GM21447 (cell line): ENCODE data around the gene GLUD1.
"Not testable (repeated sequence)": the region's sequence is repeated elsewhere in the genome, so short reads cannot be mapped to it uniquely, and the experiment has no call there.

Source experiments
- ATAC-seq: cut with Tn5 transposase; IDR thresholded peaks from one replicate; pipeline ENCODE4 v1.9.1; 2021; ENCODE audit not compliant: unreplicated experiment

GLUD1 gene

GRCh38 chr10:87053111-87053510 is 41.5 kb downstream of the GLUD1 start:
- ATAC-seq: no peak

- ATAC-seq: no peak
These were observed 49.2 kb downstream of the GLUD1 start for GRCh38 chr10:87045434-87045938.

- not testable (repeated sequence) for ATAC-seq
These were observed 51.1 kb downstream of the GLUD1 start for GRCh38 chr10:87043579-87043978.

- ATAC-seq: no peak
These were observed 55.9 kb downstream of the GLUD1 start for GRCh38 chr10:87038786-87039185.

- ATAC-seq: no peak
These were observed 56.3 kb downstream of the GLUD1 start for GRCh38 chr10:87038286-87038717.

- no peak for ATAC-seq
These were observed 58.0 kb downstream of the GLUD1 start for GRCh38 chr10:87036623-87037022.

- ATAC-seq: no peak
These were observed 63.6 kb downstream of the GLUD1 start for GRCh38 chr10:87030912-87031635.

GRCh38 chr10:87030419-87030818 is 64.2 kb downstream of the GLUD1 start:
- ATAC-seq: not testable (repeated sequence)

GRCh38 chr10:87026747-87027508 is 67.7 kb downstream of the GLUD1 start:
- not testable (repeated sequence) for ATAC-seq

GRCh38 chr10:87025285-87025958 is 69.2 kb downstream of the GLUD1 start:
- ATAC-seq: not testable (repeated sequence)

- ATAC-seq: not testable (repeated sequence)
These were observed 74.6 kb downstream of the GLUD1 start, which contains the start of gene FAM25A for GRCh38 chr10:87020056-87020455. FAM25A (plus strand) TSS chr10:87020294; CDS start chr10:87020325, 31 bp downstream.

GRCh38 chr10:87019504-87019903 is 75.1 kb downstream of the GLUD1 start:
- not testable (repeated sequence) for ATAC-seq

- ATAC-seq: not testable (repeated sequence)
These were observed 75.6 kb downstream of the GLUD1 start for GRCh38 chr10:87019066-87019465.

- ATAC-seq: not testable (repeated sequence)
These were observed 76.5 kb downstream of the GLUD1 start for GRCh38 chr10:87018127-87018526.

GRCh38 chr10:87014986-87015716 is 79.5 kb downstream of the GLUD1 start:
- ATAC-seq: not testable (repeated sequence)

GRCh38 chr10:87013528-87013927 is 81.1 kb downstream of the GLUD1 start:
- ATAC-seq: not testable (repeated sequence)

GRCh38 chr10:87009134-87009696 is 85.4 kb downstream of the GLUD1 start:
- not testable (repeated sequence) for ATAC-seq

- ATAC-seq: not testable (repeated sequence)
These were observed 86.3 kb downstream of the GLUD1 start for GRCh38 chr10:87008303-87008702.

- ATAC-seq: not testable (repeated sequence)
These were observed 87.0 kb downstream of the GLUD1 start for GRCh38 chr10:87007674-87008073.

- not testable (repeated sequence) for ATAC-seq
These were observed 87.5 kb downstream of the GLUD1 start for GRCh38 chr10:87007124-87007523.
